Activated T-cell treated with anti-CD3 and anti-CD28 coated beads for 24 hours (primary cell): ENCODE results near the gene ZNF365.
"Not testable (repeated sequence)": the region's sequence is repeated elsewhere in the genome, so short reads cannot be mapped to it uniquely, and the experiment has no call there.

ENCODE experiments used
- DNase-seq: peaks from one replicate; pipeline ENCODE4 v3.0.0-alpha.2; 2020; ENCODE audit warnings: low read depth

The ZNF365 gene

GRCh38 chr10:62377966-62378365 lies 3.8 kb downstream of the ZNF365 start:
- DNase-seq = no peak

- not testable (repeated sequence) for DNase-seq
These were observed 4.7 kb downstream of the ZNF365 start for GRCh38 chr10:62378877-62379276.

GRCh38 chr10:62379394-62379793 lies 5.2 kb downstream of the ZNF365 start:
- no peak for DNase-seq

GRCh38 chr10:62380016-62380415 lies 5.8 kb downstream of the ZNF365 start:
- no peak for DNase-seq

GRCh38 chr10:62381385-62382102 lies 7.4 kb downstream of the ZNF365 start:
- no peak for DNase-seq

GRCh38 chr10:62382831-62383230 lies 8.7 kb downstream of the ZNF365 start:
- DNase-seq = no peak

- peak; percentile 48 for DNase-seq
These were observed 9.9 kb downstream of the ZNF365 start for GRCh38 chr10:62384057-62384446.

- no peak for DNase-seq
These were observed 10.4 kb downstream of the ZNF365 start for GRCh38 chr10:62384447-62385081.

GRCh38 chr10:62386356-62387320 lies 12.5 kb downstream of the ZNF365 start:
- no peak for DNase-seq

- DNase-seq = no peak
These were observed 14.2 kb downstream of the ZNF365 start for GRCh38 chr10:62388328-62388727.

GRCh38 chr10:62390497-62391176 lies 16.5 kb downstream of the ZNF365 start:
- no peak for DNase-seq

- no peak for DNase-seq
These were observed 19.1 kb downstream of the ZNF365 start for GRCh38 chr10:62393237-62393636.

GRCh38 chr10:62394556-62395018 lies 20.4 kb downstream of the ZNF365 start:
- no peak for DNase-seq

GRCh38 chr10:62395892-62396291 lies 21.7 kb downstream of the ZNF365 start:
- no peak for DNase-seq

- DNase-seq = no peak
These were observed 22.7 kb downstream of the ZNF365 start for GRCh38 chr10:62396864-62397263.

- no peak for DNase-seq
These were observed 25.0 kb downstream of the ZNF365 start for GRCh38 chr10:62399211-62399610.

GRCh38 chr10:62402508-62402907 lies 28.3 kb downstream of the ZNF365 start:
- no peak for DNase-seq

GRCh38 chr10:62410528-62410927 lies 36.4 kb downstream of the ZNF365 start:
- DNase-seq = not testable (repeated sequence)

GRCh38 chr10:62410934-62411333 lies 36.8 kb downstream of the ZNF365 start:
- not testable (repeated sequence) for DNase-seq

GRCh38 chr10:62413048-62413447 lies 38.9 kb downstream of the ZNF365 start:
- no peak for DNase-seq

GRCh38 chr10:62413652-62414051 lies 39.5 kb downstream of the ZNF365 start:
- no peak for DNase-seq

GRCh38 chr10:62414359-62414758 lies 40.2 kb downstream of the ZNF365 start:
- DNase-seq = no peak
